Loucy (cell line): Measurements from ENCODE around the gene SOX13.

Experiments
- EZH2phosphoT487 ChIP-seq: fragments of 200-600 bp; IDR thresholded peaks from 2 replicates; pipeline ENCODE4 v1.6.1; 2018; ENCODE audit warnings: antibody characterized with exemption, mild to moderate bottlenecking, moderate library complexity, borderline replicate concordance
- TF ChIP-seq, protein P1 (sequence below): fragments of 200-600 bp; sonication (generic); conservative IDR thresholded peaks from 2 replicates; pipeline ENCODE4 v1.5.1; 2014; ENCODE audit warnings: mild to moderate bottlenecking, antibody characterized with exemption, low read length

DNA sequence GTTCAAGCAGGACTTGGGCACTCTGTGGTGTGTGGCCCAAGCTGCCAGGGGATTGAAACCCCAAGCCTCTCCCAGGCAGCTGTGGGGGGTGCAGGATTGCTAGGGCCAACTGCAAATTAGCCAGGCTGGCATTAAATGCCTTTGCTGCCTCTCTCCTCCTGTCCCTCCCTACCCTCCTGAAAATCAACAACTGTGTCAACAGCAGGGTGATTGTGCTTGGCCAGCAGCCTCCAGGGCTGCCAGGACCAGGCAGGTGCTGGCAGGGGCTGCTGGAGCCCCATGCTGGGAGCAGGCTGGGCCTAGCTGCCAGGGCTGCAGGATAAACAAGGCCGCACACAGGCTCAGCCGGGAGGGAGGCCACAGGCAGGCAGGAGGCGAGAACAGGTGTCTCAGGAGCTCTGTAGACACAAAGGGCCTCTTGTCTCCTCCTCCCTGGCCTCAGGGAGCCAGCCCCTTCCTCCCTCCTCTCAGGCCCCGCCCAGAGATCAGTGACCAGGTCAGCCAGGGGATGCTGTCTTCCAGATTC is 11.4 kb downstream of the SOX13 start:
- TF ChIP-seq, protein P1, sequence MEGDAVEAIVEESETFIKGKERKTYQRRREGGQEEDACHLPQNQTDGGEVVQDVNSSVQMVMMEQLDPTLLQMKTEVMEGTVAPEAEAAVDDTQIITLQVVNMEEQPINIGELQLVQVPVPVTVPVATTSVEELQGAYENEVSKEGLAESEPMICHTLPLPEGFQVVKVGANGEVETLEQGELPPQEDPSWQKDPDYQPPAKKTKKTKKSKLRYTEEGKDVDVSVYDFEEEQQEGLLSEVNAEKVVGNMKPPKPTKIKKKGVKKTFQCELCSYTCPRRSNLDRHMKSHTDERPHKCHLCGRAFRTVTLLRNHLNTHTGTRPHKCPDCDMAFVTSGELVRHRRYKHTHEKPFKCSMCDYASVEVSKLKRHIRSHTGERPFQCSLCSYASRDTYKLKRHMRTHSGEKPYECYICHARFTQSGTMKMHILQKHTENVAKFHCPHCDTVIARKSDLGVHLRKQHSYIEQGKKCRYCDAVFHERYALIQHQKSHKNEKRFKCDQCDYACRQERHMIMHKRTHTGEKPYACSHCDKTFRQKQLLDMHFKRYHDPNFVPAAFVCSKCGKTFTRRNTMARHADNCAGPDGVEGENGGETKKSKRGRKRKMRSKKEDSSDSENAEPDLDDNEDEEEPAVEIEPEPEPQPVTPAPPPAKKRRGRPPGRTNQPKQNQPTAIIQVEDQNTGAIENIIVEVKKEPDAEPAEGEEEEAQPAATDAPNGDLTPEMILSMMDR, result no peak
- no peak for TF ChIP-seq EZH2phosphoT487
